K562 (cell line): ENCODE results near the gene ATXN7L1. TPM values are rescaled to one million over a fixed set of nuclear protein-coding genes. Genes with fewer than 3 reads are reported as not detected.

Source experiments
- ATAC-seq: fragments of 200-7000 bp; cut with Tn5 transposase; 3 replicates; pipeline ENCODE4 v1.9.1; 2020; ENCODE audit warnings: moderate library complexity
- BruUV-seq: library from RNA; stranded (reverse); fragments of 400-500 nt; replicated peaks from 2 replicates; lab custom pipeline; 2021; lab: Mats Ljungman, UMichigan
- CTCF ChIA-PET: fragments of 300-600 bp; formaldehyde crosslinking; extraction: SDS; loops from one replicate; lab custom pipeline; 2021; ENCODE audit warnings: low intra/inter-chr PET ratio; lab: Yijun Ruan, JAX
- POLR2A ChIA-PET: fragments of 300-600, 350-650 bp; sonication (Branson Sonifier 250); formaldehyde crosslinking; extraction: SDS; loops from one replicate; lab custom pipeline; 2021; ENCODE audit warnings: antibody characterized with exemption, inconsistent platforms; lab: Yijun Ruan, JAX
- DNase-seq, 4 experiments: peaks; one replicate each; pipeline versions ENCODE4 v3.0.0 to v3.0.0-alpha.2; 2011 to 2018; ENCODE audit warnings: low spot score in 3 of 4, mixed read lengths in 3 of 4; ENCODE audit errors: extremely low read depth in 1 of 4
- FAIRE-seq: peaks from 2 replicates; lab custom pipeline; 2011; peaks lifted over from hg19 to GRCh38; lab: Jason Lieb, UNC
- H2AFZ ChIP-seq: 2 replicates; pipeline ENCODE4 v1.6.0; 2011; ENCODE audit warnings: low read depth, low read length, control low read depth, inconsistent platforms
- H3K27ac ChIP-seq: fragments of 200-600 bp; 3 replicates; pipeline ENCODE4 v1.8.0; 2011; ENCODE audit warnings: low read depth, mild to moderate bottlenecking, control low read depth, inconsistent platforms, low read length, moderate library complexity, mixed read lengths; ENCODE audit errors: extremely low read depth
- H3K27me3 ChIP-seq, 2 experiments: fragments of 300-600 bp in 1 of 2; 2 replicates in 1 of 2; 3 replicates in 1 of 2; pipeline versions ENCODE4 v1.6.0 to v1.8.0; 2011; ENCODE audit warnings: inconsistent platforms in 2 of 2, low read length in 2 of 2, mild to moderate bottlenecking in 1 of 2, mixed read lengths in 1 of 2, moderate library complexity in 1 of 2; ENCODE audit not compliant: control insufficient read depth in 2 of 2, insufficient read depth in 2 of 2
- H3K36me3 ChIP-seq: fragments of 300-600 bp; 3 replicates; pipeline ENCODE4 v1.8.0; 2011; ENCODE audit warnings: mild to moderate bottlenecking, low read length, inconsistent platforms; ENCODE audit not compliant: control insufficient read depth, insufficient read depth
- H3K4me1 ChIP-seq, 2 experiments: fragments of 200-600 bp in 1 of 2; replicated peaks in 1 of 2; 2 replicates in 1 of 2; 3 replicates in 1 of 2; pipeline versions ENCODE4 v1.5.1 to v1.8.0; 2011; ENCODE audit warnings: inconsistent platforms in 2 of 2, low read length in 2 of 2, mild to moderate bottlenecking in 1 of 2, mixed read lengths in 1 of 2, moderate library complexity in 1 of 2; ENCODE audit not compliant: control insufficient read depth in 2 of 2, insufficient read depth in 2 of 2
- H3K4me2 ChIP-seq: 2 replicates; pipeline ENCODE4 v1.6.1; 2011; ENCODE audit warnings: low read length, control low read depth, inconsistent platforms, mixed read lengths; ENCODE audit not compliant: insufficient read depth
- H3K4me3 ChIP-seq: fragments of 200-600 bp; sonication (generic), shearing (Covaris generic); 2 replicates; pipeline ENCODE4 v1.5.1; 2016; ENCODE audit warnings: control low read depth, inconsistent platforms
- H3K79me2 ChIP-seq: fragments of 200-600 bp; 3 replicates; pipeline ENCODE4 v1.8.0; 2011; ENCODE audit warnings: low read length, inconsistent platforms; ENCODE audit not compliant: control insufficient read depth, insufficient read depth
- H3K9ac ChIP-seq, 2 experiments: 2 replicates each; pipeline versions ENCODE4 v1.6.0 to v1.6.1; 2011; ENCODE audit warnings: low read depth in 2 of 2, low read length in 2 of 2, control low read depth in 1 of 2, inconsistent platforms in 1 of 2, mild to moderate bottlenecking in 1 of 2, mixed read lengths in 1 of 2; ENCODE audit not compliant: insufficient read depth in 1 of 2
- H3K9me1 ChIP-seq: one replicate; pipeline ENCODE4 v1.6.0; 2011; ENCODE audit warnings: inconsistent platforms, mild to moderate bottlenecking, low read length, moderate library complexity; ENCODE audit not compliant: control insufficient read depth, insufficient read depth
- H3K9me3 ChIP-seq: replicated peaks from 2 replicates; pipeline ENCODE4 v1.5.1; 2011; ENCODE audit warnings: low read depth, low read length, inconsistent platforms; ENCODE audit not compliant: control insufficient read depth, insufficient read depth
- H4K20me1 ChIP-seq: replicated peaks from 2 replicates; pipeline ENCODE4 v1.6.1; 2011; ENCODE audit warnings: low read length, inconsistent platforms, mixed read lengths; ENCODE audit not compliant: control insufficient read depth, insufficient read depth
- ARHGAP35 ChIP-seq: fragments of 450-650 bp; IDR thresholded peaks from 2 replicates; pipeline ENCODE4 v1.6.1; 2018; ENCODE audit not compliant: partially characterized antibody
- CBX2 ChIP-seq: fragments of 200-600 bp; sonication (generic); IDR thresholded peaks from one replicate; pipeline ENCODE4 v1.6.1; 2012; ENCODE audit warnings: mild to moderate bottlenecking, low read length, inconsistent platforms; ENCODE audit not compliant: insufficient read depth, poor library complexity, severe bottlenecking
- HDAC3 ChIP-seq: fragments of 450-650 bp; IDR thresholded peaks from 2 replicates; pipeline ENCODE4 v1.6.1; 2018; ENCODE audit warnings: borderline replicate concordance, mild to moderate bottlenecking, moderate library complexity; ENCODE audit not compliant: partially characterized antibody
- KDM2B ChIP-seq: fragments of 250-450 bp; sonication (Bioruptor Pico); IDR thresholded peaks from 2 replicates; pipeline ENCODE4 v1.8.0; 2021; ENCODE audit warnings: mild to moderate bottlenecking, moderate library complexity
- MTA1 ChIP-seq: fragments of 450-650 bp; IDR thresholded peaks from 2 replicates; pipeline ENCODE4 v1.6.1; 2017; ENCODE audit warnings: borderline replicate concordance
- NCOA6 ChIP-seq: fragments of 450-650 bp; IDR thresholded peaks from 2 replicates; pipeline ENCODE4 v1.6.1; 2017; ENCODE audit warnings: mild to moderate bottlenecking
- PHF20 ChIP-seq: fragments of 450-650 bp; IDR thresholded peaks from 2 replicates; pipeline ENCODE4 v1.6.1; 2018; ENCODE audit not compliant: partially characterized antibody
- PHTF2 ChIP-seq: fragments of 250-450 bp; sonication (Bioruptor Pico); IDR thresholded peaks from 2 replicates; pipeline ENCODE4 v1.5.0; 2021; ENCODE audit warnings: mild to moderate bottlenecking
- PPARD ChIP-seq: fragments of 250-450 bp; sonication (Bioruptor Pico); IDR thresholded peaks from 2 replicates; pipeline ENCODE4 v1.8.0; 2022; ENCODE audit warnings: inconsistent platforms, mild to moderate bottlenecking, moderate library complexity
- RUNX1 ChIP-seq: sonication (generic); IDR thresholded peaks from 2 replicates; pipeline ENCODE4 v1.6.1; 2016; ENCODE audit warnings: antibody characterized with exemption, low read depth
- TAF7 ChIP-seq: fragments of 450-650 bp; IDR thresholded peaks from 2 replicates; pipeline ENCODE4 v1.6.1; 2016; ENCODE audit warnings: missing genetic modification characterization, missing compliant biosample characterization
- ZNF121 ChIP-seq: sonication (generic); formaldehyde crosslinking; conservative IDR thresholded peaks from 2 replicates; pipeline ENCODE4 v1.8.0; 2022; ENCODE audit warnings: missing genetic modification reagents
- ZNF253 ChIP-seq: fragments of 250-450 bp; sonication (Bioruptor Pico); conservative IDR thresholded peaks from 2 replicates; pipeline ENCODE4 v1.6.1; 2021; ENCODE audit warnings: mild to moderate bottlenecking
- ZNF347 ChIP-seq: fragments of 450-650 bp; formaldehyde crosslinking; IDR thresholded peaks from 2 replicates; pipeline ENCODE4 v1.4.0; 2020; ENCODE audit warnings: low read depth, mild to moderate bottlenecking, moderate library complexity
- ZNF507 ChIP-seq: conservative IDR thresholded peaks from 2 replicates; pipeline ENCODE4 v1.6.1; 2017; ENCODE audit warnings: missing genetic modification characterization, missing compliant biosample characterization
- in situ Hi-C: fragments of 300-500 bp; cut with MboI; formaldehyde crosslinking; loops from 4 replicates; pipeline ENCODE4 v1.15.0; 2018; ENCODE audit warnings: inconsistent platforms, mixed read lengths
- intact Hi-C: fragments of 100-400 bp; cut with micrococcal nuclease; formaldehyde crosslinking; loops from 2 replicates; pipeline ENCODE4 v1.14.2; 2022
- polyA plus RNA-seq, 8 experiments: library from polyadenylated mRNA; depleted of rRNA in 4 of 8; stranded (reverse) in 5 of 8; unstranded in 3 of 8; fragments of >200 nt; fragmentation: Nextera tagmentation in 2 of 8; fragmentation: Illumina TruSeq in 1 of 8; extraction: Ambion mirVana in 2 of 8; extraction: Trizol in 1 of 8; gene quantifications; 2 replicates each; pipeline versions ENCODE4 v1.2.1 to v1.2.3, GENCODE V29; 2011 to 2014; ENCODE audit warnings: inconsistent platforms in 1 of 8, missing spikeins in 1 of 8
- total RNA-seq, 7 experiments: library from RNA; depleted of rRNA in 6 of 7; stranded (reverse); fragments of >200 nt in 6 of 7; fragmentation: Illumina TruSeq in 2 of 7; extraction: Trizol in 2 of 7; gene quantifications; 2 replicates each; pipeline versions ENCODE4 v1.2.1 to v1.2.3, GENCODE V29; 2011 to 2021; ENCODE audit warnings: low replicate concordance in 1 of 7
- TF ChIP-seq, protein P1 (sequence below): sonication (generic); formaldehyde crosslinking; IDR thresholded peaks from 2 replicates; pipeline ENCODE4 v1.8.1; 2023; ENCODE audit warnings: mild to moderate bottlenecking, missing genetic modification reagents
- TF ChIP-seq, protein P2 (sequence below): IDR thresholded peaks from 3 replicates; pipeline ENCODE4 v1.6.1; 2011; ENCODE audit warnings: borderline replicate concordance, mild to moderate bottlenecking; ENCODE audit not compliant: insufficient read length, insufficient read depth
- TF ChIP-seq, protein P3 (sequence below): fragments of 450-650 bp; formaldehyde crosslinking; IDR thresholded peaks from 2 replicates; pipeline ENCODE4 v1.4.0; 2020; ENCODE audit warnings: mild to moderate bottlenecking
- TF ChIP-seq, protein P4 (sequence below), 2 experiments: fragments of 200-800 bp in 1 of 2; sonication (Bioruptor generic) in 1 of 2; sonication (generic) in 1 of 2; formaldehyde crosslinking in 1 of 2; IDR thresholded peaks in 1 of 2; conservative IDR thresholded peaks in 1 of 2; 2 replicates each; pipeline versions ENCODE4 v1.5.0 to v1.6.1; 2016 to 2020; ENCODE audit warnings: missing compliant biosample characterization in 1 of 2, missing genetic modification characterization in 1 of 2, missing genetic modification reagents in 1 of 2

ATXN7L1 gene
- total and polyA plus RNA-seq, 9 of the 15 experiments (the other 6 are each of a cell fraction or from before 2014, with no cell fraction given) = 6.6 to 13.7 (median 10.7) TPM

DNA sequence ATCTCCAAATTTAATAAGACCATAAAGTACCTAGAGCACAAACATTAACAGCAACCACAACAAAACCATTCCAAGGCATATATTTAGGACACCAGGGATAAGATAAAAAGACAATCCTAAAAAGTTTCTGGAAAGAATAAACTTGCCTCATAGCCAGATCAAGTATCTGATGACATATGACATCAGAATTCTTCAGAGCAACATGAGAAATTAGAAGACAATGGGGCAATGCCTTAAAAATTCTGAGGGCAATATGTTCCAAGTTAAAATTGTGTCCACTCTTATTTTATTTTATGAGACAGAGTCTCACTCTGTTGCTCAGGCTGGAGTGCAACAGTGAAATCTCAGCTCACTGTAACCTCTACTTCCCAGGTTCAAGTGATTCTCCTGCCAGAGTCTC lies 297.9 kb downstream of the ATXN7L1 start:
- no peak overlapping the region for H3K9ac ChIP-seq
- DNase-seq (no peak), FAIRE-seq (peak; percentile 6), ATAC-seq (no peak; the same call in 2 of the 3 replicates)
- no peak overlapping the region for H3K27ac ChIP-seq
- no peak overlapping the region for H3K4me3 ChIP-seq
- H3K9me1 ChIP-seq = no peaks in the 10 kb centered on the region
- H3K36me3 ChIP-seq = no peaks in the 10 kb centered on the region
- H3K4me1 ChIP-seq = peaks cover 0 to 3% of the 10 kb centered on the region in 2 experiments; a peak in 1 of 5 replicates
- H3K4me2 ChIP-seq = no peak overlapping the region
- no peaks in the 10 kb centered on the region for H3K79me2 ChIP-seq
- no peaks in the 10 kb centered on the region for H3K27me3 ChIP-seq
- H4K20me1 ChIP-seq = no peaks in the 10 kb centered on the region
- intact Hi-C loops = no loop called here
- no peak overlapping the region for H2AFZ ChIP-seq
- in situ Hi-C loops = no loop called here
- CTCF ChIA-PET = no interaction called here
- no TSS peak for BruUV-seq
- POLR2A ChIA-PET = interaction anchor here (0.6 to 1.6 kb wide), 2 partner anchors 16 kb away, joined by 3 to 5 read pairs; no protein-coding TSS in a partner anchor
- peaks cover 6% of the 10 kb centered on the region; the same call in 1 of the 2 replicates for H3K9me3 ChIP-seq
- no peak for TF ChIP-seq CBX2
- TF ChIP-seq NCOA6 = no peak
- TF ChIP-seq, protein P1, sequence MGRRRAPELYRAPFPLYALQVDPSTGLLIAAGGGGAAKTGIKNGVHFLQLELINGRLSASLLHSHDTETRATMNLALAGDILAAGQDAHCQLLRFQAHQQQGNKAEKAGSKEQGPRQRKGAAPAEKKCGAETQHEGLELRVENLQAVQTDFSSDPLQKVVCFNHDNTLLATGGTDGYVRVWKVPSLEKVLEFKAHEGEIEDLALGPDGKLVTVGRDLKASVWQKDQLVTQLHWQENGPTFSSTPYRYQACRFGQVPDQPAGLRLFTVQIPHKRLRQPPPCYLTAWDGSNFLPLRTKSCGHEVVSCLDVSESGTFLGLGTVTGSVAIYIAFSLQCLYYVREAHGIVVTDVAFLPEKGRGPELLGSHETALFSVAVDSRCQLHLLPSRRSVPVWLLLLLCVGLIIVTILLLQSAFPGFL (CRISPR knock-in tag) = no peak
- TF ChIP-seq ZNF347 (CRISPR knock-in tag) = no peak
- no peak for TF ChIP-seq PHTF2 (CRISPR knock-in tag)
- no peak for TF ChIP-seq MTA1
- no peak for TF ChIP-seq KDM2B
- no peak for TF ChIP-seq TAF7 (tag)
- no peak for TF ChIP-seq ARHGAP35
- no peak for TF ChIP-seq HDAC3
- TF ChIP-seq ZNF253 (CRISPR knock-in tag) = no peak
- TF ChIP-seq ZNF121 (CRISPR knock-in tag) = no peak
- no peak for TF ChIP-seq RUNX1
- TF ChIP-seq, protein P2, sequence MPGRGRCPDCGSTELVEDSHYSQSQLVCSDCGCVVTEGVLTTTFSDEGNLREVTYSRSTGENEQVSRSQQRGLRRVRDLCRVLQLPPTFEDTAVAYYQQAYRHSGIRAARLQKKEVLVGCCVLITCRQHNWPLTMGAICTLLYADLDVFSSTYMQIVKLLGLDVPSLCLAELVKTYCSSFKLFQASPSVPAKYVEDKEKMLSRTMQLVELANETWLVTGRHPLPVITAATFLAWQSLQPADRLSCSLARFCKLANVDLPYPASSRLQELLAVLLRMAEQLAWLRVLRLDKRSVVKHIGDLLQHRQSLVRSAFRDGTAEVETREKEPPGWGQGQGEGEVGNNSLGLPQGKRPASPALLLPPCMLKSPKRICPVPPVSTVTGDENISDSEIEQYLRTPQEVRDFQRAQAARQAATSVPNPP = no peak
- TF ChIP-seq PHF20 = no peak
- TF ChIP-seq, protein P3, sequence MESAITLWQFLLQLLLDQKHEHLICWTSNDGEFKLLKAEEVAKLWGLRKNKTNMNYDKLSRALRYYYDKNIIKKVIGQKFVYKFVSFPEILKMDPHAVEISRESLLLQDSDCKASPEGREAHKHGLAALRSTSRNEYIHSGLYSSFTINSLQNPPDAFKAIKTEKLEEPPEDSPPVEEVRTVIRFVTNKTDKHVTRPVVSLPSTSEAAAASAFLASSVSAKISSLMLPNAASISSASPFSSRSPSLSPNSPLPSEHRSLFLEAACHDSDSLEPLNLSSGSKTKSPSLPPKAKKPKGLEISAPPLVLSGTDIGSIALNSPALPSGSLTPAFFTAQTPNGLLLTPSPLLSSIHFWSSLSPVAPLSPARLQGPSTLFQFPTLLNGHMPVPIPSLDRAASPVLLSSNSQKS (CRISPR knock-in tag) = no peak
- TF ChIP-seq PPARD = no peak
- TF ChIP-seq, protein P4, sequence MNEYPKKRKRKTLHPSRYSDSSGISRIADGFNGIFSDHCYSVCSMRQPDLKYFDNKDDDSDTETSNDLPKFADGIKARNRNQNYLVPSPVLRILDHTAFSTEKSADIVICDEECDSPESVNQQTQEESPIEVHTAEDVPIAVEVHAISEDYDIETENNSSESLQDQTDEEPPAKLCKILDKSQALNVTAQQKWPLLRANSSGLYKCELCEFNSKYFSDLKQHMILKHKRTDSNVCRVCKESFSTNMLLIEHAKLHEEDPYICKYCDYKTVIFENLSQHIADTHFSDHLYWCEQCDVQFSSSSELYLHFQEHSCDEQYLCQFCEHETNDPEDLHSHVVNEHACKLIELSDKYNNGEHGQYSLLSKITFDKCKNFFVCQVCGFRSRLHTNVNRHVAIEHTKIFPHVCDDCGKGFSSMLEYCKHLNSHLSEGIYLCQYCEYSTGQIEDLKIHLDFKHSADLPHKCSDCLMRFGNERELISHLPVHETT (CRISPR knock-in tag; conservative IDR thresholded peaks at IDR 0.05 in 1 of 2, IDR thresholded peaks at IDR 0.05 in 1 of 2) = no peak
- no peak for TF ChIP-seq ZNF507 (tag)
